DMS79 (cell line): ENCODE results near the gene KLKB1.
"Not testable (repeated sequence)": the region's sequence is repeated elsewhere in the genome, so short reads cannot be mapped to it uniquely, and the experiment has no call there.

Source experiments
- DNase-seq: peaks from one replicate; lab custom pipeline; 2025; lab: John Stamatoyannopoulos, UW

The KLKB1 gene

GRCh38 chr4:186226521-186227189, 652 bp upstream of the KLKB1 start:
- DNase-seq: no peak

DNA sequence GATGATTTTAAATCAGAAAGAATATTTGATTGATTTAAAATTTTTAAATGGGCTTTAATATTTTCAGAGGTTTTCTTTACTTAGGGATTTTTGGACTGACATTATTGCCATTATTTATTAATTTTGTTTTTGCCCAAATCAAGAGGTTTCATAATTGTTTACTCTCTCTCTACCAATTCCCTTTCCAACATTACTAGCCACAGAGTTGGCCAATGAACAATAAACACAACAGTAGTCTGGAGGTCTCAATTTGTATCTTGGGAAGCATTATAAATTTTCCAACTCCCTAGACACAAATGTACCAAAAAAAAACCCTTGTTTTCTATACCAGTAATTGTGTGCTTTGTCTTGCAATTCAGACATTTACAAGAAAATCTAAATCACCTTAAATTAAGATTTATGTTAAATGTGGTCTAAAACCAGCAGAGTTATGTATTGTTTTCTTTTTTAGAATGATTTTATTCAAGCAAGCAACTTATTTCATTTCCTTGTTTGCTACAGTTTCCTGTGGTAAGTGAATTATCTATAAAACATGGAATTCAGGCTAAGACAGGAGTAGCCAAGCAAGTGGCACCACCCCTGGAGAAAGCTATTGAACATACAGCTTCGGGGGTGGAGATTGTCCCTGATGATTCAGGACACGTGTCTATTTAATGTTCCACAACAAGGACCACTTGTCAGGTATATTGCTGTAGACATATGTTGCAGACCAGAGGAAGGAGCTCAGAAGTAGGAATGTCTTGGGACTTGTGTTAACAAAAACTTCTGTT, 622 bp downstream of the KLKB1 start:
- DNase-seq: no peak

DNA sequence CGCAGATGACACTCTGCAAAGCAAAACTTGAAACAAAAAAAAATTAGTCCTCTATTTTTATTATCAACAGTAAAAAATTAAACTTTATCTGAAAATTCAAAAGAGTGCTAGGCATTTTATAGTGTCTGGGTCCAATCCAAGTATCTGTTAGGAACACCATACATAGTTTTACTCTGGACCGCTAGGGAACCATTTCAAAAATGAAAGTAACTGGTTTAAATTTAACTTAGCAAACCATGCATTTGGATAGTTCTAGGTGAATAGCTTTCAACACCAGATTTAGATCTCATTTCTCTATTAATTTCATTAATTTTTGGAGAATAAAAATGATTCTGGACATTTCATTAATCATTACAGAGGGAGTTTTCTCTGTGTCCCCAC, 1.2 kb downstream of the KLKB1 start:
- DNase-seq: no peak

GRCh38 chr4:186234367-186234766, 7.1 kb downstream of the KLKB1 start:
- no peak for DNase-seq

DNA sequence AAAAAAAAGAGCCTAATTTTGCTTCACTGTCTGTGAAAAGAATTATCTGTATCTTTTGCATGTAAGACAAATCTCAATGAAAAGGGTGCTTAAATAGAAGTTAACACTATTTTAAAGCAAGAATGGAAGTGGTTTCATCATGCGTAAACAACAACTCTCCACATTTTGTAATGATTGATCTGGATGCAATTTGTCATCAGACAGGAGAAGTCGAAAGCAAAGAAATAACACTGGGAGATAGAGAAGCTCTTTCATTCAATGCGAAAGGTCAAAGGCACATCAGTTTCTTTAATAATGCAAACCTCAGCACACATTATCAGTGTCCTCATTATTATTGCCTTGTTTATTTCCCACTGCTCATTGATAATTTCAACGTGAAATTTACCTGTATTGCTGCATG, 8.8 kb downstream of the KLKB1 start:
- DNase-seq: no peak

DNA sequence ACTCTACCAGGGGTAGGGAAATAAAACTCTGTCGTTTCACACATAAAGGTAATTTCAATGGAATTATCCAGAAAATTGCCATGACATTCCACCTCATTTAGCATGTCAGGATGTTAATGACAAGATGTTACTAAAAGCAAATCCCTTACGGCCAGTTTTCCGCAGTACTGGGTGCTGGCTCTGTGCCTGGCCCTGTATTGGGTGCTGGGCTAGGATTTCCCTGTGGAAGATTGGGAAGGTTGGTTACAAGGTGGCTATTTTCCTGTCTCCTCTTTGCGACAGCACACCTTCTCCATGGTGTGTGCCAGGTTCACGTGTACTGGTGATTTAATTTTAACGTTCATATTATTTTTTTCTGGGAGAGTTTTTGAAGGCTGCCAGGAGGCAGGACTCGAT, 13.1 kb downstream of the KLKB1 start:
- no peak for DNase-seq

- DNase-seq: no peak
Measured at GRCh38 chr4:186240848-186241491, 13.7 kb downstream of the KLKB1 start.

GRCh38 chr4:186241616-186242015, 14.3 kb downstream of the KLKB1 start:
- no peak for DNase-seq

DNA sequence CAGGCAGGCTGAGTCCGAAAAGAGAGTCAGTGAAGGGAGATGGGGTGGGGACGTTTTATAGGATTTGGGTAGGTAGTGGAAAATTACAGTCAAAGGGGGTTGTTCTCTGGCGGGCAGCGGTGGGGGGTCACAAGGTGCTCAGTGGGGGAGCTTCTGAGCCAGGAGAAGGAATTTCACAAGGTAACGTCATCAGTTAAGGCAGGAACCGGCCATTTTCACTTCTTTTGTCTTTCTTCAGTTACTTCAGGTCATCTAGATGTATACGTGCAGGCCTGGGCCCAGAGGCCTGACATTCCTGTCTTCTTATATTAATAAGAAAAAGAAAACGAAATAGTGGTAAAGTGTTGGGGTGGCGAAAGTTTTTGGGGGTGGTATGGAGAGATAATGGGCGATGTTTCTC, 14.7 kb downstream of the KLKB1 start:
- DNase-seq: not testable (repeated sequence)

DNA sequence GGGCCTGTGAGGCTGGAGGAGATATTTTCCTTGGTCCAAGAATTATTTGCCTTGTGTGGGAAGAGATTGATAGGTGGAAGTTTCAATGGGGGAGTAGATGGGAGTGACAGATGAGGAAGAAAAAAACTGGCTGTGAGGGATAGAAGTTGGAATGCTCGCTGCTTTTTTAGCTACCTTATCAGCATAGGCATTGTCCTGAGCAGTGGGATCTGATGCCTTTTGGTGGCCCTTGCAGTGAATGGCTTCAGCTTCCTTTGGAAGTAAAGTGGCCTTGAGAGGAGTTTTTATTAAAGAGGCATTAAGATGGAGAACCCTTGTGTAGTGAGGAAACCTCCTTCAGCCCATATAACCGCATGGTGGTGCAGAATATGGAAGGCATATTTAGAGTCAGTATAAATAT, 16.0 kb downstream of the KLKB1 start:
- no peak for DNase-seq

- no peak for DNase-seq
Measured at GRCh38 chr4:186244835-186245234, 17.5 kb downstream of the KLKB1 start.

DNA sequence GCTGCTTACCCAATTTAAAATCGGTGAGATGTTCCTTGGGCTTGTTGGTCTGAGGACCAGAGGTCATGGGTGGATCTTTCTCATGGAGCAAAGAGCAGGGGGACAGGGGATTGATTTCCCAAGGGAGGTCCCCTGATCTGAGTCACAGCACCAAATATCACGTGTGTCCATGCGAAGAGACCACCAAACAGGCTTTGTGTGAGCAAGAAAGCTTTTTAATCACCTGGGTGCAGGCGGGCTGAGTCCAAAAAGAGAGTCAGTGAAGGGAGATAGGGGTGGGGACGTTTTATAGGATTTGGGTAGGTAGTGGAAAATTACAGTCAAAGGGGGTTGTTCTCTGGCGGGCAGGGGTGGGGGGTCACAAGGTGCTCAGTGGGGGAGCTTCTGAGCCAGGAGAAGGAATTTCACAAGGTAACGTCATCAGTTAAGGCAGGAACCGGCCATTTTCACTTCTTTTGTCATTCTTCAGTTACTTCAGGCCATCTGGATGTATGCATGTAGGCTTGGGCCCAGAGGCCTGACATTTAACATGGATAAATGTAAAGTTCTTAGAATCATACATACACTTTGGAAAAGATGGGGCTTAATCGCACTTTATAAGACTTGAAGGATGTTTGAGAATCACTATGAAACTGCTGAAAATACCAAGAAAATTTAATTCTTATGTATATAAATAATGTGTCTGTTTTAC, 19.9 kb downstream of the KLKB1 start:
- not testable (repeated sequence) for DNase-seq

DNA sequence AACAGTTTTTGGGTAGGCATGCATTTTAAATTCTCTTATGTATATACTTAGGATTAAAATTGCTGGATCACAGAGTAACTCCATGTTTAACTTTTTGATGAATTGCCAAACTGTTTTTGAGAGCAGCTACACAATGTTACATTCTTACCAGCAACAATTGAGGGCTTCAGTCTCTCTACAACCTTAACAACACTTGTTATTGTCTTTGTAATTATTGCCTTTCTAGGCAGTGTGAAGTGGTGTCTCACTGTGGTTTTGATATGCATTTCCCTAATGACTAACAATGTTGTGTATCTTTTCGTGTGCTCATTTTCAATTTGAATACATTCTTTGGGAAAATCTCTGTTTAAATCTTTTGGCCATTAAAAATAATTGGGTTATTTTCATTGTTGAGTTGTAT, 21.3 kb downstream of the KLKB1 start:
- no peak for DNase-seq

DNA sequence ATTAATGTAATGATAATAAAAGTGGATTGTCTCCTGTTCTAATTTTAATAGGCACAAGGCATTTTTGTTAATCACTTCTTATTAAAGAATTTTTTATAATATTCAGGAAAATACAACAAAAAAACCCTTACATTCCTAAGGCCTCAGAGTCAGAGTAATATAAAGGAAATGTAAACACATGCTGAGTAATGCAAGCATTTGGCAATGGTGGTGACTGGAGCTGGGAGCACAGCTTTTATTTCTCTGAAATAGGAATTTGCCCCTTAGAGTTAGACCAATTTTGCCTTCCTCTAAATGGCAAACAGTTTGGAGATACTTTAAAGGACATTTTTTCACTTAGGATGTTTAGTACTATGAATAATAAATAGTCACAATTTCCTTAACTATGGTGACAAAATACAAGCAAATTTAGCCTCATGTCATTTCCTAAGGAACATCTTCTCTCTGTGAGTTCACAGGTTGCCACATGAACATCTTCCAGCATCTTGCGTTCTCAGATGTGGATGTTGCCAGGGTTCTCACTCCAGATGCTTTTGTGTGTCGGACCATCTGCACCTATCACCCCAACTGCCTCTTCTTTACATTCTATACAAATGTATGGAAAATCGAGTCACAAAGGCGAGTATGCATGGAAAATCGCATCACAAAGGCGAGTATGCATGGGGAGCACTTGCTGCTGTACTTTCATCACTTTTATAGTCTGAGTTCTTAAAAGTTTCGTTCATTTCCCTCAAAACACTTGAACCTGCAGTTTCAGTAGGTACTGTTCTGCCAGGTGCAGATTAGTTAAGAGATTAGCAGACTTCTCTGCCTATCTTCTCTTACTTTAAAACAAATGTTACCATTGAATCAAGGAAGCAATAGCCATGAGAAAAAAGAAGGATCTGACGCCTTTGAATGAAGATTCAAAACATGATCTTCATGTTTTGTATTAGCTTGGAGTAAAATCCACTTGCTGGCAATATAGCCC, 22.8 kb downstream of the KLKB1 start:
- DNase-seq: no peak

GRCh38 chr4:186250760-186251159, 23.5 kb downstream of the KLKB1 start:
- no peak for DNase-seq

GRCh38 chr4:186255122-186255521, 27.8 kb downstream of the KLKB1 start:
- DNase-seq: no peak

DNA sequence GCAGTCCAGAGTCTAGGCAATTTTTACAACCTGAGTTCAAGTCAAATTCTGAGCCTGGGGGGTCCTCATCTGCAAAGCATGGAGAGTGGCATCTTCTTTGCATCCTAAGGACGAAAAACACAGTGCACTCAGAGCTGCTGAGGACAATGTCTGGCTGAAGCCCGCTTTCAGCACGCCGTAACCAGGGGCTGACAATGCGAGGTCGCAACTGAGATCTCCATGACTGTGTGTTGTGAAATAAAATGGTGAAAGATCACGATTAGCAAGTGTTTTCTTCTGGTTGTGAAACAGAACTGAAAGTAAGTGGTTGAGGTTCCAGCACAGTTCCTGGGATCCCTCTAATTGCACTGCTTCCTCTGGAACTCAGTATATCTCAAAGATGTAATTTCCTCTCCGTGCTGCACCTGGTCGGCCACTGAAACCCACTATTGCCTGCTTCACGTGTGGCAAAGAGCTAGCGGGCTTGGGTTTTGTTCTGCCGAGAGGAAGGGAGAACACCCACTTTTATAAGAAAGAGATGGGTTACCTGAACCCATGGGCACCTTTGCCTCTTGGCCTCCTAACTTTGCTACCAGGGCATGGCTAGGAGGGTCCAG, 31.0 kb downstream of the KLKB1 start:
- no peak for DNase-seq

GRCh38 chr4:186260117-186260503, 32.8 kb downstream of the KLKB1 start:
- no peak for DNase-seq

GRCh38 chr4:186260504-186261448, 33.5 kb downstream of the KLKB1 start:
- no peak for DNase-seq

DNA sequence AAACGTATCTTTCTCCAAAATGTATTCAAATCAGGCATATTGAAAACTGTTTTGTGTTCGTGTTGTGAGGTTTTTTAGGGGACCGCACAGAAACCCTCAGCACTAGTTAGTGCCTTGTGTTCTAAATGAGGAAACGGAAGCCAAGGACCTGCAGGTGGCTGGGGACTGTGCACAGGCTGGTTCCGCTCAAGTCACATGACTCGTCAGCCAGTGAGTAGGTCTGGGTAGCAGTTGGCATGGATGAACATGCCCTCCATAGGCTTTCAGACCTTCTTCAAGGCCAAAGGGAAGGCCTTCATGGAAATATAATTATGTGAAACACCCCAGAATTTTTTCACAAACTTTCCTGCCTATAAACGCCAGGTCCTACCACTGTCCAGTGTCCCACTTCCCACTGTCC, 37.4 kb downstream of the KLKB1 start:
- no peak for DNase-seq
